HepG2 (cell line): ENCODE measurements around the gene CYP4F2. TPM values are rescaled to one million over a fixed set of nuclear protein-coding genes. Genes with fewer than 3 reads are reported as not detected.
A peak's percentile ranks its signal among the peaks of the same experiment; 100 is the strongest.

Source experiments
- ETV5 ChIP-seq: IDR thresholded peaks from 2 replicates; pipeline ENCODE4 v1.6.1; 2018; ENCODE audit warnings: missing biosample characterization, missing genetic modification reagents, inconsistent platforms, borderline replicate concordance
- NFRKB ChIP-seq: fragments of 450-650 bp; IDR thresholded peaks from 2 replicates; pipeline ENCODE4 v1.6.1; 2017
- RORA ChIP-seq: sonication (generic); formaldehyde crosslinking; IDR thresholded peaks from 2 replicates; pipeline ENCODE4 v1.5.0; 2020; ENCODE audit warnings: mild to moderate bottlenecking, missing genetic modification reagents, moderate library complexity
- SKIL ChIP-seq: sonication (generic); formaldehyde crosslinking; IDR thresholded peaks from 2 replicates; pipeline ENCODE4 v1.8.0; 2022; ENCODE audit warnings: missing genetic modification reagents, mild to moderate bottlenecking, moderate library complexity, borderline replicate concordance
- SNAPC5 ChIP-seq: sonication (generic); formaldehyde crosslinking; IDR thresholded peaks from 2 replicates; pipeline ENCODE4 v1.8.1; 2023; ENCODE audit warnings: mild to moderate bottlenecking, missing genetic modification reagents, borderline replicate concordance
- TFAP4 ChIP-seq: sonication (generic); IDR thresholded peaks from 2 replicates; pipeline ENCODE4 v1.6.1; 2016; ENCODE audit warnings: low read depth, borderline replicate concordance
- TRAFD1 ChIP-seq: sonication (generic); formaldehyde crosslinking; IDR thresholded peaks from 2 replicates; pipeline ENCODE4 v1.5.1; 2020; ENCODE audit warnings: missing genetic modification reagents, mild to moderate bottlenecking, borderline replicate concordance
- TRIM22 ChIP-seq: fragments of 450-650 bp; IDR thresholded peaks from 2 replicates; pipeline ENCODE4 v1.6.1; 2017
- ZBTB10 ChIP-seq: sonication (generic); formaldehyde crosslinking; IDR thresholded peaks from 2 replicates; pipeline ENCODE4 v1.4.0; 2020; ENCODE audit warnings: missing genetic modification reagents, borderline replicate concordance
- ZBTB44 ChIP-seq: sonication (generic); formaldehyde crosslinking; IDR thresholded peaks from 2 replicates; pipeline ENCODE4 v1.4.0; 2020; ENCODE audit warnings: missing genetic modification reagents
- ZFYVE20 ChIP-seq: sonication (generic); formaldehyde crosslinking; IDR thresholded peaks from 2 replicates; pipeline ENCODE4 v1.8.0; 2023; ENCODE audit warnings: low read depth, mild to moderate bottlenecking, moderate library complexity, missing genetic modification reagents, borderline replicate concordance
- ZNF10 ChIP-seq: sonication (generic); formaldehyde crosslinking; IDR thresholded peaks from 2 replicates; pipeline ENCODE4 v1.4.0; 2020; ENCODE audit warnings: mild to moderate bottlenecking, low read depth, missing genetic modification reagents, borderline replicate concordance
- ZNF317 ChIP-seq: sonication (generic); formaldehyde crosslinking; IDR thresholded peaks from 2 replicates; pipeline ENCODE4 v1.5.0; 2020; ENCODE audit warnings: mild to moderate bottlenecking, missing genetic modification reagents
- ZNF460 ChIP-seq: sonication (generic); formaldehyde crosslinking; IDR thresholded peaks from 2 replicates; pipeline ENCODE4 v1.5.1; 2020; ENCODE audit warnings: missing genetic modification reagents, mild to moderate bottlenecking, borderline replicate concordance
- ZNF510 ChIP-seq: sonication (generic); formaldehyde crosslinking; IDR thresholded peaks from 2 replicates; pipeline ENCODE4 v1.4.0; 2020; ENCODE audit warnings: low read depth, mild to moderate bottlenecking, missing genetic modification reagents
- ZNF576 ChIP-seq: sonication (generic); formaldehyde crosslinking; IDR thresholded peaks from 2 replicates; pipeline ENCODE4 v1.4.0; 2020; ENCODE audit warnings: mild to moderate bottlenecking, missing genetic modification reagents
- polyA plus RNA-seq, 8 experiments: library from polyadenylated mRNA; depleted of rRNA in 3 of 8; stranded (reverse) in 7 of 8; unstranded in 1 of 8; fragments of >200 nt; fragmentation: Illumina TruSeq in 4 of 8; extraction: Trizol in 4 of 8; gene quantifications; 2 replicates each; pipeline versions ENCODE4 v1.2.1 to v1.2.3, GENCODE V29; 2011 to 2016; ENCODE audit warnings: low read depth in 4 of 8, missing spikeins in 1 of 8, mixed read lengths in 1 of 8; ENCODE audit not compliant: insufficient read depth in 1 of 8
- total RNA-seq, 5 experiments: library from RNA; depleted of rRNA; stranded (reverse); fragments of >200 nt; fragmentation: Illumina TruSeq; extraction: Trizol; gene quantifications; 2 replicates each; pipeline ENCODE4 v1.2.3, GENCODE V29; 2016; ENCODE audit warnings: low read depth in 1 of 5

CYP4F2 gene
- total and polyA plus RNA-seq, 2 of the 13 experiments (the other 11 are each of a cell fraction or from before 2014, with no cell fraction given): 3.7 to 3.9 TPM

GRCh38 chr19:15836330-15837220 lies 61.3 kb downstream of the CYP4F2 start (continued):
- TF ChIP-seq TFAP4: no peak
- no peak for TF ChIP-seq ZNF10 (CRISPR knock-in tag)
- no peak; the same call in 1 of the 2 replicates for TF ChIP-seq ZNF576 (CRISPR knock-in tag)
- TF ChIP-seq ZNF460 (CRISPR knock-in tag): no peak
- TF ChIP-seq SKIL: no peak
- 0 out of 2 replicates have a peak, but pooled peaks have one; percentile 21 for TF ChIP-seq ZBTB44 (CRISPR knock-in tag)
- peak; percentile 79 for TF ChIP-seq ETV5 (CRISPR knock-in tag)
- no peak for TF ChIP-seq NFRKB
- no peak for TF ChIP-seq TRIM22
- no peak for TF ChIP-seq ZFYVE20 (CRISPR knock-in tag)
- TF ChIP-seq SNAPC5 (CRISPR knock-in tag): no peak
- peak; percentile 91 for TF ChIP-seq ZBTB10 (CRISPR knock-in tag)
- 0 out of 2 replicates have a peak, but pooled peaks have one; percentile 39 for TF ChIP-seq TRAFD1 (CRISPR knock-in tag)
- peak; percentile 77 for TF ChIP-seq ZNF317 (CRISPR knock-in tag)
- TF ChIP-seq ZNF510 (CRISPR knock-in tag): no peak
- no peak for TF ChIP-seq RORA (CRISPR knock-in tag)
